Tibial artery (tissue), 4 donors: ENCODE measurements around the gene NCL.

Source experiments
- DNase-seq, 2 donors: peaks; one replicate each; pipeline ENCODE4 v3.0.0-alpha.2; 2019
- H3K27ac ChIP-seq, 2 donors: fragments of 200-600 bp; sonication (generic) in 1 of 2; 1 replicate in 1 of 2; 2 replicates in 1 of 2; pipeline ENCODE4 v1.5.1; 2018 to 2019; ENCODE audit warnings: mild to moderate bottlenecking in 1 of 2
- H3K27me3 ChIP-seq, 2 donors: fragments of 200-600 bp; sonication (generic) in 1 of 2; one replicate each; pipeline versions ENCODE4 v1.5.1 to v1.6.0; 2016 to 2019
- H3K36me3 ChIP-seq, 3 donors: fragments of 200-600 bp; sonication (generic) in 2 of 3; one replicate each; pipeline ENCODE4 v1.5.1; 2016 to 2019; ENCODE audit warnings: mild to moderate bottlenecking in 2 of 3
- H3K4me1 ChIP-seq, 4 donors: fragments of 200-600 bp; sonication (generic) in 2 of 4; 1 replicate in 3 of 4; 2 replicates in 1 of 4; pipeline ENCODE4 v1.5.1; 2016 to 2019
- H3K4me3 ChIP-seq, 2 donors: fragments of 200-600 bp; sonication (generic) in 1 of 2; 1 replicate in 1 of 2; 2 replicates in 1 of 2; pipeline ENCODE4 v1.5.1; 2018 to 2019; ENCODE audit warnings: mild to moderate bottlenecking in 2 of 2
- H3K9me3 ChIP-seq, 3 donors: fragments of 200-600 bp; sonication (generic) in 1 of 3; one replicate each; pipeline ENCODE4 v1.5.1; 2016 to 2019
- intact Hi-C: fragments of 100-400 bp; cut with DNase I; formaldehyde crosslinking; loops from one replicate; pipeline ENCODE4 v1.15.0; 2023; ENCODE audit warnings: low total_unique reads
- TF ChIP-seq, protein P1 (sequence below), 2 experiments: fragments of 200-600 bp in 1 of 2; fragments of 450-650 bp in 1 of 2; IDR thresholded peaks; one replicate each; pipeline ENCODE4 v1.5.1; 2017 to 2019; ENCODE audit warnings: antibody characterized with exemption in 2 of 2, mild to moderate bottlenecking in 1 of 2, moderate library complexity in 1 of 2

NCL gene, protein sequence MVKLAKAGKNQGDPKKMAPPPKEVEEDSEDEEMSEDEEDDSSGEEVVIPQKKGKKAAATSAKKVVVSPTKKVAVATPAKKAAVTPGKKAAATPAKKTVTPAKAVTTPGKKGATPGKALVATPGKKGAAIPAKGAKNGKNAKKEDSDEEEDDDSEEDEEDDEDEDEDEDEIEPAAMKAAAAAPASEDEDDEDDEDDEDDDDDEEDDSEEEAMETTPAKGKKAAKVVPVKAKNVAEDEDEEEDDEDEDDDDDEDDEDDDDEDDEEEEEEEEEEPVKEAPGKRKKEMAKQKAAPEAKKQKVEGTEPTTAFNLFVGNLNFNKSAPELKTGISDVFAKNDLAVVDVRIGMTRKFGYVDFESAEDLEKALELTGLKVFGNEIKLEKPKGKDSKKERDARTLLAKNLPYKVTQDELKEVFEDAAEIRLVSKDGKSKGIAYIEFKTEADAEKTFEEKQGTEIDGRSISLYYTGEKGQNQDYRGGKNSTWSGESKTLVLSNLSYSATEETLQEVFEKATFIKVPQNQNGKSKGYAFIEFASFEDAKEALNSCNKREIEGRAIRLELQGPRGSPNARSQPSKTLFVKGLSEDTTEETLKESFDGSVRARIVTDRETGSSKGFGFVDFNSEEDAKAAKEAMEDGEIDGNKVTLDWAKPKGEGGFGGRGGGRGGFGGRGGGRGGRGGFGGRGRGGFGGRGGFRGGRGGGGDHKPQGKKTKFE

DNA sequence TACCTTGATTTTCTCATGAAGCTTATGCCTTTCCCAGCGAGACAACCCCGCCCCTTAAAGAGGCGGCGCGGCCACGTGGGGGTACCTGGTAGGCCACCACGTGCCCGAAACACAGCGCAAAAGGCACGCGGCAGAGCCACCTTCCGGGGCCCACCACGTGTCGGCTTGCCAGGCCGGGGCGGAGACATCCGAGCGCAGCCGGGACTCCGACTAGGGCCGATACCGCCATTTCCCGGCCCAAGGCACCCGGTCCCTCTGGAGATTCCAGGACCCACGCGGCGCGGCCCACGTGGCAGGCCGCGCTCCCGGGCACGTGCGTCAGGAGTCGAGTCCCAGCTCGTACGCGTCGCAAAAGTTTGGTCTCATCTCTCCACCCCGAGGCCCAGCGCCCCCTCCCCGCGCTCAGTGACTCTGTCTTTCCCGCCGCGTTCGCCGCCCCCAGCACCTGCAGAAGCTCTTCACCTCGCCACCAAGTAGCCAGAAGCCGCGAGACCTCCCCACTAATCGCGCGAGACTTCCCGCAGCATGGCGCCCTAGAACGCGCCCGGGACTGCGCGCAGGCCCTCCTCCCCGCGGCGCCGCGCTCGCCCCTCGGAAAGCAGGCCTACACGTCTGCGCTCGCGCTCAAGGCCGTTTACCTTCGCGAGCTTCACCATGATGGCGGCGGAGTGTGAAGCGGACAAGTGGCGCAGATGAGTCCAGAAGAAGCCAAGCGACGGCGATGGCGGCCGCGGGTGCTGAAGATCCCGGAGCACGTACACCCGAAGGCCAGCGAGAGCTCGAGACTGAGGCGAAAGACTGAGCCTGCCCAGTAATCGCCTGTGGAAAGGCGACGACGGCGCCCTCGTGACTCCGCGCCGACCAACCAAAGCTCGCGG is at the start of gene NCL:
TSS of gene NCL (minus strand) at position 787 of the 878 bp plus-strand sequence. CDS start at position 656, 131 bp downstream.
- Histone ChIP-seq H3K4me3 (peak within 1 kb of the TSS; percentile 89 to 94), H3K9me3 (no peaks in the 10 kb centered on the region), H3K27ac (peak within 1 kb of the TSS; percentile 92 to 99), H3K36me3 (peaks cover 38 to 40% (median 39%) of the 10 kb centered on the region in 3 donors), H3K27me3 (no peaks in the 10 kb centered on the region), H3K4me1 (peaks cover 0 to 34% (median 27%) of the 10 kb centered on the region in 4 donors)
- peak; percentile 74 to 93 for DNase-seq
- intact Hi-C loops: no loop called here
- TF ChIP-seq, protein P1, sequence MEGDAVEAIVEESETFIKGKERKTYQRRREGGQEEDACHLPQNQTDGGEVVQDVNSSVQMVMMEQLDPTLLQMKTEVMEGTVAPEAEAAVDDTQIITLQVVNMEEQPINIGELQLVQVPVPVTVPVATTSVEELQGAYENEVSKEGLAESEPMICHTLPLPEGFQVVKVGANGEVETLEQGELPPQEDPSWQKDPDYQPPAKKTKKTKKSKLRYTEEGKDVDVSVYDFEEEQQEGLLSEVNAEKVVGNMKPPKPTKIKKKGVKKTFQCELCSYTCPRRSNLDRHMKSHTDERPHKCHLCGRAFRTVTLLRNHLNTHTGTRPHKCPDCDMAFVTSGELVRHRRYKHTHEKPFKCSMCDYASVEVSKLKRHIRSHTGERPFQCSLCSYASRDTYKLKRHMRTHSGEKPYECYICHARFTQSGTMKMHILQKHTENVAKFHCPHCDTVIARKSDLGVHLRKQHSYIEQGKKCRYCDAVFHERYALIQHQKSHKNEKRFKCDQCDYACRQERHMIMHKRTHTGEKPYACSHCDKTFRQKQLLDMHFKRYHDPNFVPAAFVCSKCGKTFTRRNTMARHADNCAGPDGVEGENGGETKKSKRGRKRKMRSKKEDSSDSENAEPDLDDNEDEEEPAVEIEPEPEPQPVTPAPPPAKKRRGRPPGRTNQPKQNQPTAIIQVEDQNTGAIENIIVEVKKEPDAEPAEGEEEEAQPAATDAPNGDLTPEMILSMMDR (IDR thresholded peaks at IDR 0.05): no peak

DNA sequence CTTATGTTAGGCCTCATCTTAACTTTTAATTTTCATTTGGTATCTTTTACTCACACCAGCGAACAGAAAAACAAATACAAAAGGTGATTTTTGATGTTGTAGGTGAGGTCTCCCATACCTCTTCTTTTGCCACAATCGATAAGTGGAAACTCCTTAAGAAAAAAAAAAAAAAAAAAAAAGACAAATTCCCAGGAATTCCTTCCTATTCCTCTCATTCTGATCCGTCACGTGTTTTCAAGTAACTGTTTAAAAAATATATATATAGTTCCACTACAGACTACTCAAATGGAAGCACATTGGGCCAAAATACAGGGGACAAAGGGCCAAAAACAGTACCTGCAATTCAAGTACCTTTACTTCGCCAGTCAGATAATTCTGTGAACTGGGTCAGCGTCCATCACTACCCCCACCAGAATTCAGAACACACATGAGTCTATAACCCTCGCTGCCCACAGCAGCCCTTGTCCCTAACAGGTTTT is 49.5 kb upstream of the NCL start:
- TF ChIP-seq, protein P1 (IDR thresholded peaks at IDR 0.05): no peak
- no peaks in the 10 kb centered on the region for H3K36me3 ChIP-seq
- H3K4me3 ChIP-seq: peak overlapping the region; percentile 62 to 68
- no peaks in the 10 kb centered on the region for H3K27me3 ChIP-seq
- peaks cover 0 to 10% (median 2%) of the 10 kb centered on the region in 4 donors for H3K4me1 ChIP-seq
- H3K27ac ChIP-seq: peak overlapping the region; percentile 85 to 88
- DNase-seq: no peak
- no peaks in the 10 kb centered on the region for H3K9me3 ChIP-seq
- intact Hi-C loops: loop anchor here (5.0 kb wide), 1 partner anchor 89 kb away; no protein-coding TSS in a partner anchor

DNA sequence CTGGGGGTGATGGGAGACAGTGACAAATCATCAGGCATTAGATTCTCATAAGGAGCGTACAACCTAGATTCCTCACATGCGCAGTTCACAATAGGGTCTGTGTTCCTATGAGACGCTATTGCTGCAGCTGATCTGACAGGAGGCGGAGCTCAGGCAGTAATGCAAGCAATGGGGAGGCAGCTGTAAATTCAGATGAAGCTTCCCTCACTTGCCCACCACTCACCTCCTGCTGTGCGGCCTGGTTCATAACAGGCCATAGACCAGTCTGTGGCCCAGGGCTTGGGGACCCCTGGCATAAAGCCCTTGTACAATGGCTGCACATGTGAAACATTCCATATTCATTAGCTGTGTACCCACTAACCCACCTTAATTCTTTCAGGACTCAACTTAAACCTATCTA is 47.9 kb upstream of the NCL start:
- TF ChIP-seq, protein P1 (IDR thresholded peaks at IDR 0.05): no peak
- Histone ChIP-seq H3K36me3 (no peaks in the 10 kb centered on the region), H3K4me1 (peaks cover 0 to 10% (median 2%) of the 10 kb centered on the region in 4 donors), H3K9me3 (no peaks in the 10 kb centered on the region), H3K27ac (no peak overlapping the region), H3K27me3 (no peaks in the 10 kb centered on the region), H3K4me3 (no peak overlapping the region)
- peak in 1 of 2 donors; percentile 43 for DNase-seq
- intact Hi-C loops: loop anchor here (5.0 kb wide), 1 partner anchor 90 kb away; no protein-coding TSS in a partner anchor

DNA sequence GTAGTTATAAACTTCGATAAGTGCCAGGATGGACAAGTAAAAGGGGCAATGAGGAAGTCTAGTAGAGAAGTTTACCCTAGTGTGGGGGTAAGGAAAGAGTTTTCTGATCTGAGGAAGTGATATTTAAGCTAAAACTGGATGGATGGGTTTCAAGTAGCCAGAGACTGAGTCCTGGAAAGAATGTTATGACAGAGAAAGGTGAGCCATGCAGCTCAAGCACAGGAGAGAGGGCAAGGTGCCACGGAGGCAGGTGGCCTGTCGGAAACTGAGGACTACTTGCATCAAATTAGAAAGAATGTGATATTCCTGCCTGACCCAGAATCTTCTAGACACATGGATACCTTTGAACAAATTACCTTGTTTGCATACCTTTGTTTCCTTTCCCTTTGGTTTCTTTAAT is 39.5 kb upstream of the NCL start:
- H3K36me3 ChIP-seq: no peaks in the 10 kb centered on the region
- intact Hi-C loops: no loop called here
- H3K27me3 ChIP-seq: no peaks in the 10 kb centered on the region
- no peaks in the 10 kb centered on the region for H3K9me3 ChIP-seq
- DNase-seq: no peak
- no peaks in the 10 kb centered on the region for H3K4me1 ChIP-seq
- no peak overlapping the region for H3K27ac ChIP-seq
- no peak overlapping the region for H3K4me3 ChIP-seq
- TF ChIP-seq, protein P1 (IDR thresholded peaks at IDR 0.05): no peak

DNA sequence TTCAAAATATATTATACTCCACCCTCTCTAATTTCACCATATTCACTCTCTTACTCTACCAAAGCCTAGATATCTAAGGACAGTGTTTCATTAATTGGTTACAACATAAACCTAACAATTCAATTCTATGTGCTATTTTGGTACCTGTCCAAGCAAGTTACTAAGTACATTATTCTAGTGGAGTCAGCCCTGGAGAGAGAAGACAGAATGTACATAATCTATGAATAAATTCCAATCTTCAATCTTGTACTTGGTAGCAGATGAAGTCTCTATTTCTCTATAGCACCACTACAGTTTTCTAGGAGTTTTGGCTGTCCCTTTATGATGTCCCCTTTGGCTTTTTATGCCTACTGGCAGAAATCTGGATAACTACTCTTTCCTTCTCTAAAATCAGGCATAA is 38.3 kb upstream of the NCL start:
- intact Hi-C loops: no loop called here
- TF ChIP-seq, protein P1 (IDR thresholded peaks at IDR 0.05): no peak
- Histone ChIP-seq H3K4me1 (no peaks in the 10 kb centered on the region), H3K9me3 (no peaks in the 10 kb centered on the region), H3K4me3 (no peak overlapping the region), H3K36me3 (no peaks in the 10 kb centered on the region), H3K27me3 (no peaks in the 10 kb centered on the region), H3K27ac (no peak overlapping the region)
- no peak for DNase-seq
